Right lobe of liver (tissue), 6 donors: ENCODE data around the gene NKX6-1. TPM values are rescaled to one million over a fixed set of nuclear protein-coding genes. Genes with fewer than 3 reads are reported as not detected.
A peak's percentile ranks its signal among the peaks of the same experiment; 100 is the strongest.

Experiments
- ATAC-seq, 4 donors: fragments of 200-7000 bp; cut with Tn5 transposase; one replicate each; pipeline ENCODE4 v1.9.1; 2020; ENCODE audit warnings: mild to moderate bottlenecking in 4 of 4, moderate library complexity in 4 of 4
- DNase-seq, 3 donors: peaks; one replicate each; pipeline ENCODE4 v3.0.0-alpha.2; 2020
- H3K27ac ChIP-seq, 3 donors: fragments of 200-600 bp; one replicate each; pipeline ENCODE4 v1.8.0; 2022
- H3K27me3 ChIP-seq, 2 donors: fragments of 200-600 bp; one replicate each; pipeline ENCODE4 v1.8.0; 2022
- H3K36me3 ChIP-seq, 4 donors: fragments of 200-600 bp; sonication (generic) in 1 of 4; one replicate each; pipeline versions ENCODE4 v1.5.1 to v1.8.0; 2017 to 2022; ENCODE audit warnings: control low read depth in 1 of 4
- H3K4me1 ChIP-seq, 4 donors: fragments of 200-600 bp; sonication (generic) in 1 of 4; one replicate each; pipeline versions ENCODE4 v1.5.1 to v1.8.0; 2017 to 2022; ENCODE audit warnings: control low read depth in 1 of 4
- H3K4me3 ChIP-seq, 3 donors: fragments of 200-600 bp; one replicate each; pipeline ENCODE4 v1.8.0; 2022
- H3K9me3 ChIP-seq, 4 donors: fragments of 200-600 bp; sonication (generic) in 1 of 4; one replicate each; pipeline versions ENCODE4 v1.5.1 to v1.8.0; 2017 to 2022; ENCODE audit warnings: control low read depth in 1 of 4
- CTCF ChIP-seq, 4 donors: fragments of 200-600 bp in 3 of 4; fragments of 450-650 bp in 1 of 4; IDR thresholded peaks; one replicate each; pipeline versions ENCODE4 v1.5.1 to v1.8.0; 2016 to 2022; ENCODE audit warnings: antibody characterized with exemption in 4 of 4, mild to moderate bottlenecking in 2 of 4
- POLR2A ChIP-seq: fragments of 450-650 bp; IDR thresholded peaks from one replicate; pipeline ENCODE4 v1.6.1; 2017; ENCODE audit warnings: antibody characterized with exemption, mild to moderate bottlenecking
- WGBS: methylation state at CpG from one replicate; pipeline ENCODE4 v1.1.6; 2018; ENCODE audit warnings: low coverage, low lambda C conversion rate; ENCODE audit not compliant: insufficient coverage; ENCODE audit errors: missing lambda C conversion rate; 5-methylcytosine and 5-hydroxymethylcytosine counted together
- intact Hi-C, 2 donors: fragments of 100-400 bp; cut with DNase I; formaldehyde crosslinking; loops; one replicate each; pipeline versions ENCODE4 v1.11.2 to v1.14.1; 2022
- small RNA-seq, 2 experiments: library from RNA; depleted of rRNA; stranded (forward); fragments of <200 nt; gene quantifications; one replicate each; pipeline ENCODE3, GENCODE V24; 2016
- total RNA-seq, 6 experiments: library from RNA; depleted of rRNA in 2 of 6; stranded (reverse); fragments of >200 nt in 2 of 6; fragmentation: NEBNext Ultra II Directional in 3 of 6; extraction: Animal tissue kit (Norgen Biotek cat#: 25700) in 3 of 6; gene quantifications; one replicate each; pipeline versions ENCODE4 v1.1.0 to v1.2.4, GENCODE V29; 2016 to 2023
- donor health status: DM: no; HTN: yes; CAD: no.
- donor health status: DM: no; HTN: no; CAD: no.
- donor health status: DM: no; HTN: no; CAD: no.
- donor health status: DM: no; HTN: yes; CAD: no.
- donor health status: DM: no; HTN: yes; CAD: no.

NKX6-1 gene
- total RNA-seq, 6 experiments from 2014 or later, result not detected

GRCh38 chr4:84455697-84456096 lies 43.4 kb downstream of the NKX6-1 start:
- WGBS, result 33% methylated on average over 3 of the region's 3 CpGs
- TF ChIP-seq CTCF (IDR thresholded peaks at IDR 0.05) (no peak), POLR2A (no peak)
- Histone ChIP-seq H3K27ac (no peak overlapping the region), H3K36me3 (no peaks in the 10 kb centered on the region), H3K4me1 (no peaks in the 10 kb centered on the region), H3K27me3 (no peaks in the 10 kb centered on the region), H3K4me3 (no peak overlapping the region), H3K9me3 (no peaks in the 10 kb centered on the region)
- ATAC-seq, result no peak
- no peak for DNase-seq
- intact Hi-C loops, result no loop called here

DNA sequence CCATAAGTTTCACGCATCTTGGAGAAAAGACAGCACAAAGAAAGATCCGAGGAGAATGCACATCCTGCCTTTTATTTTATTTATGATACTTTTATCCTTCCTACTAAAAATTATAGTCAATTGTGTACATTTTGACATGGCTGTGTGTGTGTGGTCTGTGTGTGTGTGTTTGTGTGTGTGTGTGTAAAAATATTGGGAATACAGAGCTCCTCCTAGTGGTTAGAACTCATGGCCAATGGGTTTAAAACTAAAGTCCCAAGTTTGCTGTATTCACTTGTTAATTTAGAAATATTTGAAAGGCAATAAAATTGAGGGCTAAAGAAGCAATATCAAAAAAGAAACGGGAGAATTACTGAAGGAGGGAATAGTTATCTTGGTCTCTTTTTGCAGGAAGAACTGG lies 47.5 kb downstream of the NKX6-1 start:
- no peaks in the 10 kb centered on the region for H3K9me3 ChIP-seq
- no peak overlapping the region for H3K27ac ChIP-seq
- no peaks in the 10 kb centered on the region for H3K4me1 ChIP-seq
- H3K4me3 ChIP-seq, result no peak overlapping the region
- no peaks in the 10 kb centered on the region for H3K36me3 ChIP-seq
- intact Hi-C loops, result no loop called here
- DNase-seq, result no peak
- ATAC-seq, result no peak
- no peak for TF ChIP-seq POLR2A
- TF ChIP-seq CTCF (IDR thresholded peaks at IDR 0.05), result peak in 2 of 4 donors; percentile 19 to 36
- no peaks in the 10 kb centered on the region for H3K27me3 ChIP-seq
- 30% methylated on average over 3 of the region's 3 CpGs for WGBS

DNA sequence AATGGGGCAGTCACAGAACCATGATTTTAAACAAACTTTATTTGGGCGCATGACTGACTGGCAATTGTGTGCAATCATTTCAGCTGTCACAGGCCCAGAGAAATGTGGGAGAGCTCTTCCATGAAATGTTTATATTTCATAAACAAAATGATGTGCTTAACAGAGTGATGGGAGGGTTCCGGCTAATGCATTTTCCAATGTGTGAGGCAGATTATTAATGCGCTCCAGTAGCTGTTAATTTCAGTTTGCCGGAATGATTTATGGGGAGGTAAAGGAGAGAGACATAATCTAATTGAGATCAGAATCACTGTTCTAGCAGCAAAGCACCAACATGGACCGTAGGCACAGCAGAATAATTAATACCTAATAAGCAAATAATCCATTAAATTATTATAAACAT lies 55.6 kb downstream of the NKX6-1 start:
- Histone ChIP-seq H3K27me3 (no peaks in the 10 kb centered on the region), H3K4me3 (no peak overlapping the region), H3K4me1 (no peaks in the 10 kb centered on the region), H3K9me3 (no peaks in the 10 kb centered on the region), H3K27ac (no peak overlapping the region), H3K36me3 (no peaks in the 10 kb centered on the region)
- no peak for DNase-seq
- WGBS, result 67% methylated on average over 5 of the region's 5 CpGs
- ATAC-seq, result no peak
- intact Hi-C loops, result no loop called here
- TF ChIP-seq POLR2A, result no peak
- TF ChIP-seq CTCF (IDR thresholded peaks at IDR 0.05), result no peak

DNA sequence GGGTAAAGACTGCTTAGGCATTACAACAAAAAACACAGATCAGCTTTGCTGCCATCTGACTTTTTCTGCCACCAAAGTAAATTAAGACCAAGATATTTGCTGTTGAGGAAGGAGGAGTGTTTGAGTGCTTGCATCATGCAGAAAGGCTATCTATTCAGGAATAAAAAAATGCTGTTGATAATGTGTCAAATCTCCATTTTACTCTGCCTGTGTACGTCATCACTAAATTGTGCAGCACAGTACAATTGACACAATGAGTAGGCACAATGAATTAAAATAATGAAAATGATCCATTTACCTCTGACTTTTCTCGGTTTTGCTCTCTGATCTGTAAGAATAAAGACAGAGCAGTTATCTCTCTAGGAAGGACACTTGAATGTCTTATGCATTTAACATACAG lies 56.3 kb downstream of the NKX6-1 start:
- DNase-seq, result no peak
- Histone ChIP-seq H3K36me3 (no peaks in the 10 kb centered on the region), H3K27ac (no peak overlapping the region), H3K27me3 (no peaks in the 10 kb centered on the region), H3K4me3 (no peak overlapping the region), H3K9me3 (no peaks in the 10 kb centered on the region), H3K4me1 (no peaks in the 10 kb centered on the region)
- intact Hi-C loops, result no loop called here
- TF ChIP-seq CTCF (IDR thresholded peaks at IDR 0.05) (no peak), POLR2A (no peak)
- ATAC-seq, result no peak
- 42% methylated on average over 2 of the region's 2 CpGs for WGBS

Small RNA genes lying within 50 kb of the gene (small RNA-seq; reads per million reads assigned to genes)
- 0 reads per million in 2 experiments for gene RPL3P13

Other genes starting within 250 kb of the NKX6-1 start
- gene CDS1, start 83.8 kb upstream of the NKX6-1 start, total RNA-seq, result 10 to 100 TPM in 1 of 6 experiments, under 1 TPM in 5; 0.06 to 11.2 (median 0.45) TPM